Esophagus squamous epithelium (tissue), 4 donors: ENCODE measurements around the gene WSCD1.

ENCODE experiments used
- CTCF ChIP-seq, 6 experiments: fragments of 450-650 bp in 4 of 6; fragments of 200-600 bp in 2 of 6; sonication (generic) in 2 of 6; IDR thresholded peaks; one replicate each; pipeline ENCODE4 v1.5.1; 2016 to 2019; ENCODE audit warnings: antibody characterized with exemption in 6 of 6, mild to moderate bottlenecking in 4 of 6, moderate library complexity in 4 of 6
- POLR2A ChIP-seq, 4 donors: fragments of 450-650 bp; IDR thresholded peaks; one replicate each; pipeline ENCODE4 v1.6.1; 2017; ENCODE audit warnings: antibody characterized with exemption in 4 of 4, mild to moderate bottlenecking in 4 of 4, moderate library complexity in 3 of 4

- no peak for TF ChIP-seq CTCF (IDR thresholded peaks at IDR 0.05)
- TF ChIP-seq POLR2A (IDR thresholded peaks at IDR 0.05): no peak
These were observed 89.5 kb downstream of the WSCD1 start for GRCh38 chr17:6159541-6160231.
